ENCODE measurements around the gene NAGA. TPM values are rescaled to one million over a fixed set of nuclear protein-coding genes. Genes with fewer than 3 reads are reported as not detected.

NAGA gene
- total and polyA plus RNA-seq, 2 experiments from 2014 or later = 25.9 to 40.4 TPM

DNA sequence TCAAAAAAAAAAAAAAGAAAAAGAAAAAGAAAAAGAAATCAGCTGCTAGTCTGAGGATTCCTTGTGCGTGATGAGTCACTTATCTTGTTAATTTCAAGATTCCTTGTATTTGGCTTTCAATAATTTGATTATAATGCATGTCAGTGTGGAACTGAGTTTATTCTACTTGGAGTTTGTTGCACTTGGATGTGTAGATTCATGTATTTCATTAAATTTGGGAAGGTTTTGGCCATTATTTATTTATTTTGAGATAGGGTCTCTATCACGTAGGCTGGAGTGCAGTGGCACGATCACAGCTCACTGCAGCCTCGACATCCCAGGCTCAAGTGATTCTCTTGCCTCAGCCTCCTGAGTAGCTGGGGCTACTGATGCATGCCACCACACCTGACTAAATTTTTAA is 57.2 kb downstream of the NAGA start:
- DNase-seq = no peak
- H3K36me3 ChIP-seq (ENCODE audit: low read depth) = no peaks in the 10 kb centered on the region
- peaks cover 9% of the 10 kb centered on the region for H3K9me3 ChIP-seq (ENCODE audit: low read depth)
- TF ChIP-seq EZH2phosphoT487 (IDR thresholded peaks at IDR 0.05; ENCODE audit: insufficient read depth, low read depth) (no peak), EZH2 (IDR thresholded peaks at IDR 0.05; ENCODE audit: insufficient read depth, poor library complexity, severe bottlenecking) (no peak)
- no peaks in the 10 kb centered on the region for H3K4me1 ChIP-seq (ENCODE audit: insufficient read depth)
- no peaks in the 10 kb centered on the region for H3F3A ChIP-seq (ENCODE audit: insufficient read depth)
- H3K9ac ChIP-seq = no peak overlapping the region
- H3K27ac ChIP-seq = no peak overlapping the region
- H2AFZ ChIP-seq = no peak overlapping the region
- H3K27me3 ChIP-seq (replicated peaks; ENCODE audit: insufficient read depth) = no peaks in the 10 kb centered on the region
- no peak overlapping the region for H3K4me3 ChIP-seq
- H3K9me2 ChIP-seq (ENCODE audit: insufficient read depth) = no peaks in the 10 kb centered on the region
- no peaks in the 10 kb centered on the region for H4K20me1 ChIP-seq (ENCODE audit: insufficient read depth)
- H3K4me2 ChIP-seq (ENCODE audit: unreplicated experiment) = no peak overlapping the region
- in situ Hi-C loops (cut with MboI) = no loop called here
- 50 to 53% methylated on average over 4 of the region's 4 CpGs for WGBS, 2 experiments (ENCODE audit: low coverage in 1 of 2, low lambda C conversion rate in 2 of 2, missing lambda C conversion rate in 2 of 2)
- no peaks in the 10 kb centered on the region for H3K79me2 ChIP-seq (ENCODE audit: insufficient read depth)

DNA sequence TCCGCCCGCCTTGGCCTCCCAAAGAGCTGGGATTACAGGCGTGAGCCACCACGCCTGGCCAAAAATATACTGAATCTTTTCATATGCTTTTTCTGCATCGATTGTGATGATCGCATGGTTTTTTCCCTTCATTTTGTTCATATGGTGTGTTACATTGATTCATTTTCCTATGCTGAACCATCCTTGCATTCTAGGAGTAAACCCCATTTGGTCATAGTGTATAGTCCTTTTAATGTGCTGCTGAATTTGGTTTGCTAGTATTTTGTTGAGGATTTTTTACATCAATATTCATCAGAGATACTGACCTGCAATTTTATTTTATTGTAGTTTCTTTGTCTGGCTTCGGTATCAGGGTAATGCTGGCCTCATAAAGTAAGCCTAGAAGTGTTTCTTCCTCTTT is 59.8 kb downstream of the NAGA start:
- no peaks in the 10 kb centered on the region for H3K36me3 ChIP-seq (ENCODE audit: low read depth)
- in situ Hi-C loops (cut with MboI) = no loop called here
- H3K4me1 ChIP-seq (ENCODE audit: insufficient read depth) = no peaks in the 10 kb centered on the region
- H3K4me3 ChIP-seq = no peak overlapping the region
- TF ChIP-seq EZH2 (IDR thresholded peaks at IDR 0.05; ENCODE audit: insufficient read depth, poor library complexity, severe bottlenecking) (no peak), EZH2phosphoT487 (IDR thresholded peaks at IDR 0.05; ENCODE audit: insufficient read depth, low read depth) (no peak)
- no peak overlapping the region for H2AFZ ChIP-seq
- peaks cover 9% of the 10 kb centered on the region for H3K9me3 ChIP-seq (ENCODE audit: low read depth)
- H3K9me2 ChIP-seq (ENCODE audit: insufficient read depth) = no peaks in the 10 kb centered on the region
- WGBS, 2 experiments (ENCODE audit: low coverage in 1 of 2, low lambda C conversion rate in 2 of 2, missing lambda C conversion rate in 2 of 2) = 74 to 75% methylated on average over 7 of the region's 7 CpGs
- no peaks in the 10 kb centered on the region for H3F3A ChIP-seq (ENCODE audit: insufficient read depth)
- no peaks in the 10 kb centered on the region for H3K79me2 ChIP-seq (ENCODE audit: insufficient read depth)
- H3K9ac ChIP-seq = no peak overlapping the region
- H3K27me3 ChIP-seq (replicated peaks; ENCODE audit: insufficient read depth) = no peaks in the 10 kb centered on the region
- no peaks in the 10 kb centered on the region for H4K20me1 ChIP-seq (ENCODE audit: insufficient read depth)
- no peak overlapping the region for H3K4me2 ChIP-seq (ENCODE audit: unreplicated experiment)
- H3K27ac ChIP-seq = no peak overlapping the region
- DNase-seq = no peak

Small RNAs within 50 kb of the gene (small RNA-seq; reads per million reads assigned to genes)
- not detected for gene SNORD13P1 (ENCODE audit: low read depth, low replicate concordance)

Other genes starting within 250 kb of the NAGA start
- 26.5 and 31.9 TPM in 2 replicates for gene SREBF2, start 237.7 kb downstream of the NAGA start, total RNA-seq (2014; rRNA removed; shearing (Covaris generic))
- 23.6 and 25.0 TPM in 2 replicates for gene SREBF2, start 237.7 kb downstream of the NAGA start, polyA plus RNA-seq (2016; fragmentation: Nextera tagmentation; extraction: Ambion mirVana)
- gene SHISA8, start 155.7 kb downstream of the NAGA start, total RNA-seq (2014; rRNA removed; shearing (Covaris generic)) = not detected in 2 replicates
- gene SHISA8, start 155.7 kb downstream of the NAGA start, polyA plus RNA-seq (2016; fragmentation: Nextera tagmentation; extraction: Ambion mirVana) = not detected in 2 replicates
- 0.22 TPM in 1 of 2 replicates, not detected in the other for gene TNFRSF13C, start 144.0 kb downstream of the NAGA start, total RNA-seq (2014; rRNA removed; shearing (Covaris generic))
- 0.05 and 0.11 TPM in 2 replicates for gene TNFRSF13C, start 144.0 kb downstream of the NAGA start, polyA plus RNA-seq (2016; fragmentation: Nextera tagmentation; extraction: Ambion mirVana)
- 5.7 and 15.0 TPM in 2 replicates for gene CENPM, start 123.7 kb downstream of the NAGA start, total RNA-seq (2014; rRNA removed; shearing (Covaris generic))
- 18.9 and 20.0 TPM in 2 replicates for gene CENPM, start 123.7 kb downstream of the NAGA start, polyA plus RNA-seq (2016; fragmentation: Nextera tagmentation; extraction: Ambion mirVana)
- gene SEPTIN3, start 101.4 kb downstream of the NAGA start, total RNA-seq (2014; rRNA removed; shearing (Covaris generic)) = not detected in 2 replicates
- 0.06 TPM in 1 of 2 replicates, not detected in the other for gene SEPTIN3, start 101.4 kb downstream of the NAGA start, polyA plus RNA-seq (2016; fragmentation: Nextera tagmentation; extraction: Ambion mirVana)
- gene WBP2NL, start 72.0 kb downstream of the NAGA start, total RNA-seq (2014; rRNA removed; shearing (Covaris generic)) = 0.43 TPM in 1 of 2 replicates, not detected in the other
- gene WBP2NL, start 72.0 kb downstream of the NAGA start, polyA plus RNA-seq (2016; fragmentation: Nextera tagmentation; extraction: Ambion mirVana) = 0.14 and 0.48 TPM in 2 replicates
- gene PHETA2, start 3.4 kb upstream of the NAGA start, total RNA-seq (2014; rRNA removed; shearing (Covaris generic)) = 36.7 and 38.6 TPM in 2 replicates
- 29.9 and 33.4 TPM in 2 replicates for gene PHETA2, start 3.4 kb upstream of the NAGA start, polyA plus RNA-seq (2016; fragmentation: Nextera tagmentation; extraction: Ambion mirVana)
- gene SMDT1, start 8.9 kb upstream of the NAGA start, total RNA-seq (2014; rRNA removed; shearing (Covaris generic)) = 3.5 and 4.7 TPM in 2 replicates
- gene SMDT1, start 8.9 kb upstream of the NAGA start, polyA plus RNA-seq (2016; fragmentation: Nextera tagmentation; extraction: Ambion mirVana) = 73.6 and 77.0 TPM in 2 replicates
- gene NDUFA6, start 20.0 kb upstream of the NAGA start, total RNA-seq (2014; rRNA removed; shearing (Covaris generic)) = 56.3 and 63.2 TPM in 2 replicates
- 180 TPM in 2 replicates for gene NDUFA6, start 20.0 kb upstream of the NAGA start, polyA plus RNA-seq (2016; fragmentation: Nextera tagmentation; extraction: Ambion mirVana)
- gene CYP2D6, start 60.0 kb upstream of the NAGA start, total RNA-seq (2014; rRNA removed; shearing (Covaris generic)) = 0.13 TPM in 1 of 2 replicates, not detected in the other
- 0.15 and 0.16 TPM in 2 replicates for gene CYP2D6, start 60.0 kb upstream of the NAGA start, polyA plus RNA-seq (2016; fragmentation: Nextera tagmentation; extraction: Ambion mirVana)
- gene TCF20, start 199.8 kb upstream of the NAGA start, total RNA-seq (2014; rRNA removed; shearing (Covaris generic)) = 17.2 and 20.6 TPM in 2 replicates
- 0.56 and 0.64 TPM in 2 replicates for gene TCF20, start 199.8 kb upstream of the NAGA start, polyA plus RNA-seq (2016; fragmentation: Nextera tagmentation; extraction: Ambion mirVana)